ENCODE results near the gene AMPD1. TPM values are rescaled to one million over a fixed set of nuclear protein-coding genes. Genes with fewer than 3 reads are reported as not detected.

Gene AMPD1
- total RNA-seq: not detected in 2 replicates
- total RNA-seq (2013): 2.3 TPM
- polyA plus RNA-seq: 0.04 and 0.18 TPM in 2 replicates
- polyA minus RNA-seq: 0.21 TPM in 1 of 2 replicates, not detected in the other

- WGBS (ENCODE audit: insufficient coverage): no CpG with 5 or more reads among the region's 6 CpGs
- Histone ChIP-seq H3K9me3 (ENCODE audit: control extremely low read depth in 1 of 3, control insufficient read depth in 2 of 3, insufficient read depth in 1 of 3, low read length in 2 of 3) (no peaks in the 10 kb centered on the region), H3K4me1 (ENCODE audit: control insufficient read depth in 2 of 2, insufficient read depth in 2 of 2, low read length in 2 of 2) (no peaks in the 10 kb centered on the region), H3K4me2 (replicated peaks; ENCODE audit: low read depth, low read length, poor library complexity, severe bottlenecking) (no peak within 1 kb of the TSS), H4K20me1 (ENCODE audit: control insufficient read depth, insufficient read depth, low read length, poor library complexity, severe bottlenecking) (no peaks in the 10 kb centered on the region), H3K27me3 (replicated peaks in 1 of 4; ENCODE audit: control extremely low read depth in 1 of 4, control insufficient read depth in 3 of 4, insufficient read depth in 4 of 4, low read length in 3 of 4) (peaks cover 0 to 3% (median 0%) of the 10 kb centered on the region in 4 experiments), H3K4me3 (ENCODE audit: control extremely low read depth in 1 of 5, extremely low read depth in 1 of 5, insufficient read depth in 1 of 5, low read depth in 2 of 5, low read length in 4 of 5) (no peak within 1 kb of the TSS), H3K79me2 (ENCODE audit: control insufficient read depth, insufficient read depth, low read length) (no peaks in the 10 kb centered on the region), H3K9ac (ENCODE audit: low read length) (no peak within 1 kb of the TSS), H3K27ac (ENCODE audit: low read length in 2 of 2) (no peak within 1 kb of the TSS), H2AFZ (ENCODE audit: insufficient read depth, low read depth, low read length, poor library complexity, severe bottlenecking) (no peak within 1 kb of the TSS), H3K36me3 (replicated peaks in 1 of 2; ENCODE audit: control extremely low read depth in 1 of 2, control insufficient read depth in 1 of 2, extremely low read depth in 1 of 2, insufficient read depth in 2 of 2, low read length in 1 of 2) (no peaks in the 10 kb centered on the region)
- ChIA-PET POLR2A (no interaction called here), CTCF (no interaction called here)
- intact Hi-C loops (cut with micrococcal nuclease): no loop called here
- Mint-ChIP-seq H3K27ac (no peak within 1 kb of the TSS), H3K4me3 (no peak within 1 kb of the TSS), H3K9me3 (ENCODE audit: insufficient read depth) (no peaks in the 10 kb centered on the region), H3K4me1 (no peaks in the 10 kb centered on the region), H3K27me3 (peaks cover 28% of the 10 kb centered on the region)
- DNase-seq: no peak
- ATAC-seq (ENCODE audit: low read depth): no peak
- TF ChIP-seq CTCF (IDR thresholded peaks at IDR 0.05): no peak
- TF ChIP-seq EZH2 (IDR thresholded peaks at IDR 0.05; ENCODE audit: borderline replicate concordance, insufficient read depth, low read depth, low read length, poor library complexity, severe bottlenecking): no peak
Measured at GRCh38 chr1:114695430-114696058, at the start of gene AMPD1. TSS of gene AMPD1 (minus strand) at chr1:114695546. CDS start at chr1:114695471, 75 bp downstream.

DNA sequence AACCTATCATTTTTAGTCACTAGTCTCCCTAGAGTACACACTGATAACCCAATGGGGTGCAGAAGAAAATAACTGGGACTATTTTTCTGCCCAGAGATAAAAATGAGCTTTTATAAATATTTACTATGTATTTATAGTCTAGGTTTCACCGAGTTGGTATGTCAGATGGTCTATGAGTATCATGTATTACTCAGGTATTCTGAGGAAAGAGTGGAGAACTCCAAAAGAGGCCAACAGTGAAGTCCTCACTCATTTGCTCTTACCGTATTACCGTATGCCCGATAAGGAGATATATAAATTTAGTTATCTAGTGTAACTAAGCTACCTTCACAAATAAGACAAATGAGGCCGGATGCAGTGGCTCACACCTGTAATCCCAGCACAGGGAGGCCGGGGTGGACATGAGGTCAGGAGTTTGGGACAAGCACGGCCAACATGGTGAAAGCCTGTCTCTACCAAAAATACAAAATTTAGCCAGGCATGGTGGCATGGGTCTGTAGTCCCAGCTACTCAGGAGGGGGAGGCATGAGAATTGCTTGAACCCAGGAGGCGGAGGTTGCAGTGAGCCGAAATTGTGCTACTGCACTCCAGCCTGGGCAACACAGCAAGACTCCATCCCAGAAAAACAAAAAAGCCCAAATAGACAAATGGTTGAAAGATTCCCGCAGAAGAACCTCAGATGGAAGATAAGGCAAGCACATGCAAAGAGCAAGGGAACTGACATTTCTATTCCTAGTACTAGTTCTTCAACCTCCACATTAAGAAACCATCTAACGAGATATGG lies 46.8 kb upstream of the AMPD1 start:
- Histone ChIP-seq H3K36me3 (replicated peaks in 1 of 2; ENCODE audit: control extremely low read depth in 1 of 2, control insufficient read depth in 1 of 2, extremely low read depth in 1 of 2, insufficient read depth in 2 of 2, low read length in 1 of 2) (peaks cover 18 to 47% of the 10 kb centered on the region in 2 experiments), H3K27ac (ENCODE audit: low read length in 2 of 2) (no peak overlapping the region), H3K4me3 (ENCODE audit: control extremely low read depth in 1 of 5, extremely low read depth in 1 of 5, insufficient read depth in 1 of 5, low read depth in 2 of 5, low read length in 4 of 5) (no peak overlapping the region), H4K20me1 (ENCODE audit: control insufficient read depth, insufficient read depth, low read length, poor library complexity, severe bottlenecking) (peaks cover 86% of the 10 kb centered on the region), H3K79me2 (ENCODE audit: control insufficient read depth, insufficient read depth, low read length) (peaks cover 93% of the 10 kb centered on the region), H3K4me2 (replicated peaks; ENCODE audit: low read depth, low read length, poor library complexity, severe bottlenecking) (no peak overlapping the region), H3K27me3 (replicated peaks in 1 of 4; ENCODE audit: control extremely low read depth in 1 of 4, control insufficient read depth in 3 of 4, insufficient read depth in 4 of 4, low read length in 3 of 4) (no peaks in the 10 kb centered on the region), H3K9ac (ENCODE audit: low read length) (no peak overlapping the region), H2AFZ (ENCODE audit: insufficient read depth, low read depth, low read length, poor library complexity, severe bottlenecking) (no peak overlapping the region), H3K4me1 (ENCODE audit: control insufficient read depth in 2 of 2, insufficient read depth in 2 of 2, low read length in 2 of 2) (no peaks in the 10 kb centered on the region), H3K9me3 (ENCODE audit: control extremely low read depth in 1 of 3, control insufficient read depth in 2 of 3, insufficient read depth in 1 of 3, low read length in 2 of 3) (no peaks in the 10 kb centered on the region)
- ATAC-seq (ENCODE audit: low read depth) (no peak), DNase-seq (no peak)
- intact Hi-C loops (cut with micrococcal nuclease): no loop called here
- H3K27ac Mint-ChIP-seq: no peak overlapping the region
- peaks cover 28% of the 10 kb centered on the region for H3K4me1 Mint-ChIP-seq
- ChIA-PET CTCF (no interaction called here), POLR2A (no interaction called here)
- H3K9me3 Mint-ChIP-seq (ENCODE audit: insufficient read depth): no peaks in the 10 kb centered on the region
- 100% methylated on average over 3 of the region's 11 CpGs for WGBS (ENCODE audit: insufficient coverage)
- TF ChIP-seq CTCF (IDR thresholded peaks at IDR 0.05) (no peak), EZH2 (IDR thresholded peaks at IDR 0.05; ENCODE audit: borderline replicate concordance, insufficient read depth, low read depth, low read length, poor library complexity, severe bottlenecking) (no peak)
- H3K4me3 Mint-ChIP-seq: no peak overlapping the region
- H3K27me3 Mint-ChIP-seq: no peaks in the 10 kb centered on the region

Measured in B cell (primary cell).